Measurements from ENCODE around the gene ENTHD1.
"Not testable (repeated sequence)": the region's sequence is repeated elsewhere in the genome, so short reads cannot be mapped to it uniquely, and the experiment has no call there.

ENTHD1 gene

GRCh38 chr22:39924286-39924685 is 30.7 kb upstream of the ENTHD1 start:
- peak; percentile 62 for DNase-seq

GRCh38 chr22:39923696-39924095 is 30.1 kb upstream of the ENTHD1 start:
- no peak for DNase-seq

- DNase-seq = peak; percentile 88
These were observed 26.7 kb upstream of the ENTHD1 start for GRCh38 chr22:39920134-39920743.

- no peak for DNase-seq
These were observed 24.4 kb upstream of the ENTHD1 start for GRCh38 chr22:39917776-39918495.

GRCh38 chr22:39917197-39917643 is 23.7 kb upstream of the ENTHD1 start:
- DNase-seq = no peak

- no peak for DNase-seq
These were observed 22.9 kb upstream of the ENTHD1 start for GRCh38 chr22:39916496-39916895.

GRCh38 chr22:39915295-39915726 is 21.8 kb upstream of the ENTHD1 start:
- DNase-seq = no peak

GRCh38 chr22:39914584-39914983 is 21.0 kb upstream of the ENTHD1 start:
- DNase-seq = no peak

- no peak for DNase-seq
These were observed 20.3 kb upstream of the ENTHD1 start for GRCh38 chr22:39913886-39914285.

- no peak for DNase-seq
These were observed 19.8 kb upstream of the ENTHD1 start for GRCh38 chr22:39913321-39913720.

- no peak for DNase-seq
These were observed 17.5 kb upstream of the ENTHD1 start for GRCh38 chr22:39910876-39911613.

GRCh38 chr22:39908737-39909136 is 15.2 kb upstream of the ENTHD1 start:
- DNase-seq = no peak

GRCh38 chr22:39908136-39908535 is 14.6 kb upstream of the ENTHD1 start:
- no peak for DNase-seq

GRCh38 chr22:39907605-39908097 is 14.1 kb upstream of the ENTHD1 start:
- peak; percentile 74 for DNase-seq

- no peak for DNase-seq
These were observed 13.5 kb upstream of the ENTHD1 start for GRCh38 chr22:39907047-39907446.

- no peak for DNase-seq
These were observed 12.6 kb upstream of the ENTHD1 start for GRCh38 chr22:39906207-39906606.

GRCh38 chr22:39905687-39906086 is 12.1 kb upstream of the ENTHD1 start:
- DNase-seq = no peak

GRCh38 chr22:39904862-39905261 is 11.3 kb upstream of the ENTHD1 start:
- DNase-seq = no peak

- not testable (repeated sequence) for DNase-seq
These were observed 10.5 kb upstream of the ENTHD1 start for GRCh38 chr22:39904024-39904423.

- no peak for DNase-seq
These were observed 8.1 kb upstream of the ENTHD1 start for GRCh38 chr22:39901565-39902146.

- peak; percentile 78 for DNase-seq
These were observed 7.0 kb upstream of the ENTHD1 start, which contains the start of gene GRAP2 for GRCh38 chr22:39900306-39901227. Gene GRAP2 (plus strand): TSS chr22:39901084. CDS start chr22:39947107, 46,023 bp downstream.

GRCh38 chr22:39898997-39899396 is 5.4 kb upstream of the ENTHD1 start:
- no peak for DNase-seq
